ENCODE data around the gene MRGPRG. TPM values are rescaled to one million over a fixed set of nuclear protein-coding genes. Genes with fewer than 3 reads are reported as not detected.
A peak's percentile ranks its signal among the peaks of the same experiment; 100 is the strongest.

Gene MRGPRG
- total RNA-seq, 1 donor from 2014 or later: not detected

DNA sequence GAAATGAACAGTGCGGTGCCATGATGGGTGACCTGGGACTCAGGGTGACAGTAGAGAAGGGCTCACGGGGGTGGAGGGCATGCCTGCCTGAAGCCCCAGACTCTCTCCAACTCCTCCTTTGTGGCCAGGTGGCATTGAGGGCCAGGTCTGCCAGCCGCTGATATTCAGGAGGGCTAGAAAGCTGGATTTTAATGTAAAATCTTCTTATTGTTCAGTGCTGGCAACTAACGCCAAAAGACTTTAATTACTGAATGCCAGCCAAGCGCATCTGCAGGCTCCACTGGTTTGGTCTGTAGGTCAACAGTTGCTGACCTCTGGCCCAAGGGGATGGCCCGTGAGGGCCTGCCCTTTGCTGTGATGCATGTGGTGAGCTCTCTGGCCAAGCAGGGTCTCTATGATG, 10.3 kb downstream of the MRGPRG start:
- Histone ChIP-seq H3K36me3 (ENCODE audit: control insufficient read depth, insufficient read depth, low read length) (no peaks in the 10 kb centered on the region), H3K4me3 (ENCODE audit: low read depth, low read length) (no peak overlapping the region), H3K27me3 (ENCODE audit: control insufficient read depth, insufficient read depth, low read length) (peaks cover 14% of the 10 kb centered on the region)
- TF ChIP-seq, protein P1, sequence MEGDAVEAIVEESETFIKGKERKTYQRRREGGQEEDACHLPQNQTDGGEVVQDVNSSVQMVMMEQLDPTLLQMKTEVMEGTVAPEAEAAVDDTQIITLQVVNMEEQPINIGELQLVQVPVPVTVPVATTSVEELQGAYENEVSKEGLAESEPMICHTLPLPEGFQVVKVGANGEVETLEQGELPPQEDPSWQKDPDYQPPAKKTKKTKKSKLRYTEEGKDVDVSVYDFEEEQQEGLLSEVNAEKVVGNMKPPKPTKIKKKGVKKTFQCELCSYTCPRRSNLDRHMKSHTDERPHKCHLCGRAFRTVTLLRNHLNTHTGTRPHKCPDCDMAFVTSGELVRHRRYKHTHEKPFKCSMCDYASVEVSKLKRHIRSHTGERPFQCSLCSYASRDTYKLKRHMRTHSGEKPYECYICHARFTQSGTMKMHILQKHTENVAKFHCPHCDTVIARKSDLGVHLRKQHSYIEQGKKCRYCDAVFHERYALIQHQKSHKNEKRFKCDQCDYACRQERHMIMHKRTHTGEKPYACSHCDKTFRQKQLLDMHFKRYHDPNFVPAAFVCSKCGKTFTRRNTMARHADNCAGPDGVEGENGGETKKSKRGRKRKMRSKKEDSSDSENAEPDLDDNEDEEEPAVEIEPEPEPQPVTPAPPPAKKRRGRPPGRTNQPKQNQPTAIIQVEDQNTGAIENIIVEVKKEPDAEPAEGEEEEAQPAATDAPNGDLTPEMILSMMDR (IDR thresholded peaks at IDR 0.05; ENCODE audit: insufficient read depth, low read length, severe bottlenecking): no peak
- DNase-seq (ENCODE audit: low read depth) (no peak), FAIRE-seq (no peak)

DNA sequence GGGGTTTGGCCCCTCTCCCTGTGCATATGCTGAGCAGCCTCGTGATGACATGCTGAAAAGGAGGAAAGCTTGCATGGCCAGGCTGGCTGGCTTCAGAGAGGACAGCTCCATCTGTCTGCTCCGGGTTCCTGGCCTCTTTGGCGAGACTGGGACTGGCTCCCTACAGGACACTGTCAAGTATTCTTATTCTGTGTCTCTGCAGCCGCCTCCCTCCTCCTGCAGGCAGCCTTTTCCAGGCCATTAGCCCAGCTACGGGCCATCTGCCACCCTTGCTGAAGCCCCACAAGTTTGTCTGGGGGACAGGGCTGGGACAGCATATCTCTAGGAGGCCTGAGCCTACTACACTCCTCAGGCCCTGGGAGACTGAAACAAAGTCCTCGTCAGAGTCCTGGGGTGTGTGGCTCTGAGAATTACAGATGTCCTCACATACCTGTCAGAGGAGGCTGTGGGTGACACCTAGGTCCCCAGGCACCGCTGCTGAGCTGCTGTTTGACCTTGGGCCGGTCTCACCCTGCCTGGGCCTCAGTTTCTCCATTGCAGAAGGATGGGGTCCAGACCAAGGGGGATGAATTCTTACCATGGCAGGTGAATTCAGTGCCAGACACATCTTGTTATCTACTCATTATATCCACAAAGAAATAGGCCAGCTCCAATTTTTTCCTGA, 11.0 kb downstream of the MRGPRG start:
- DNase-seq (ENCODE audit: low read depth) (no peak), FAIRE-seq (no peak)
- TF ChIP-seq, protein P1 (IDR thresholded peaks at IDR 0.05; ENCODE audit: insufficient read depth, low read length, severe bottlenecking): no peak
- H3K4me3 ChIP-seq (ENCODE audit: low read depth, low read length): no peak overlapping the region
- peaks cover 19% of the 10 kb centered on the region for H3K27me3 ChIP-seq (ENCODE audit: control insufficient read depth, insufficient read depth, low read length)
- no peaks in the 10 kb centered on the region for H3K36me3 ChIP-seq (ENCODE audit: control insufficient read depth, insufficient read depth, low read length)

DNA sequence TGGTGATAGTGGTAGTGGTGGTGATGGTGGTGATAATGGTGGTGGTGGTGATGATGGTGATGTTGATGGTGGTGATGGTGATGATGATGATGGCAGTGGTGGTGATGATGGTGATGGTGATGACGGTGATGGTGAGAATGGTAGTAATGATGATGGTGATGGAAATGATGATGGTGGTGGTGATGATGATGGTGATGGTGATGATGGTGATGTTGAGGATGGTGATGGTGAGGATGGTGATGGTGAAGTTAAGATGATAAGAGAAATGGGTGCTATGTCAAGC, 11.8 kb downstream of the MRGPRG start:
- H3K36me3 ChIP-seq (ENCODE audit: control insufficient read depth, insufficient read depth, low read length): no peaks in the 10 kb centered on the region
- peaks cover 25% of the 10 kb centered on the region for H3K27me3 ChIP-seq (ENCODE audit: control insufficient read depth, insufficient read depth, low read length)
- no peak overlapping the region for H3K4me3 ChIP-seq (ENCODE audit: low read depth, low read length)
- DNase-seq (ENCODE audit: low read depth): no peak
- FAIRE-seq: no peak
- TF ChIP-seq, protein P1 (IDR thresholded peaks at IDR 0.05; ENCODE audit: insufficient read depth, low read length, severe bottlenecking): no peak

DNA sequence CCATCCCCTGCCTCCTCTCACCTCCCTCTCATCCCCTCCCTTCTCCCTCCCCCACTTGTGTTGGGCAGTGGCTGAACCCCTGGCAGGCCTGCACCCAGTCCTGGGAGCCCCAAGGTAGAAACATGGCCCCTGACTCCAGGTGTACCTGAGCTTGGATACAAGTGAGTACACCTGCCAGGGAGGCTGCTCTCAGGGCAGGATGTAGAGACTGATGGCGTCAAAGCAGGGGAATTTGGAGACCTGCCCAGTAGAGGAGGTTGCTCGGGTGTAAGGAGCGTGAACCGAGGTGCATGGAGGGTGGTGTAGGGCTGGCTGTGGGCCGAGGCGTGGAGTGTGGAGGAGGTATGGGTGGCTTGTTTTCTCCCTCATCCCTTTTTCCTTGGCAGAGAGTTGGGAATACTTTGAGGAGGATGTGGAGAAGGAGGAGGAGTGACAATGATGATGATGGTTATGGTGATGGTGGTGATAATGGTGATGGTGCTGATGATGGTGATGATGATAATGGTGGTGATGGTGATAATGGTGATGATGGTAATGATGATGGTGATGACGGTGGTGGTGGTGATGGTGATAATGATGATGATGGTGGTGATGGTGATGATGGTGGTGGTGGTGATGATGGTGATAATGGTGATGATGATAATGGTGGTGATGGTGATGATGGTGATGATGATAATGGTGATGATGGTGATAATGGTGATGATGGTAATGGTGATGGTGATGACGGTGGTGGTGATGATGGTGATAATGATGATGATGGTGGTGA, 12.3 kb downstream of the MRGPRG start:
- Histone ChIP-seq H3K27me3 (ENCODE audit: control insufficient read depth, insufficient read depth, low read length) (peaks cover 28% of the 10 kb centered on the region), H3K4me3 (ENCODE audit: low read depth, low read length) (no peak overlapping the region), H3K36me3 (ENCODE audit: control insufficient read depth, insufficient read depth, low read length) (no peaks in the 10 kb centered on the region)
- peak; percentile 86 for FAIRE-seq
- TF ChIP-seq, protein P1 (IDR thresholded peaks at IDR 0.05; ENCODE audit: insufficient read depth, low read length, severe bottlenecking): no peak
- no peak for DNase-seq (ENCODE audit: low read depth)

DNA sequence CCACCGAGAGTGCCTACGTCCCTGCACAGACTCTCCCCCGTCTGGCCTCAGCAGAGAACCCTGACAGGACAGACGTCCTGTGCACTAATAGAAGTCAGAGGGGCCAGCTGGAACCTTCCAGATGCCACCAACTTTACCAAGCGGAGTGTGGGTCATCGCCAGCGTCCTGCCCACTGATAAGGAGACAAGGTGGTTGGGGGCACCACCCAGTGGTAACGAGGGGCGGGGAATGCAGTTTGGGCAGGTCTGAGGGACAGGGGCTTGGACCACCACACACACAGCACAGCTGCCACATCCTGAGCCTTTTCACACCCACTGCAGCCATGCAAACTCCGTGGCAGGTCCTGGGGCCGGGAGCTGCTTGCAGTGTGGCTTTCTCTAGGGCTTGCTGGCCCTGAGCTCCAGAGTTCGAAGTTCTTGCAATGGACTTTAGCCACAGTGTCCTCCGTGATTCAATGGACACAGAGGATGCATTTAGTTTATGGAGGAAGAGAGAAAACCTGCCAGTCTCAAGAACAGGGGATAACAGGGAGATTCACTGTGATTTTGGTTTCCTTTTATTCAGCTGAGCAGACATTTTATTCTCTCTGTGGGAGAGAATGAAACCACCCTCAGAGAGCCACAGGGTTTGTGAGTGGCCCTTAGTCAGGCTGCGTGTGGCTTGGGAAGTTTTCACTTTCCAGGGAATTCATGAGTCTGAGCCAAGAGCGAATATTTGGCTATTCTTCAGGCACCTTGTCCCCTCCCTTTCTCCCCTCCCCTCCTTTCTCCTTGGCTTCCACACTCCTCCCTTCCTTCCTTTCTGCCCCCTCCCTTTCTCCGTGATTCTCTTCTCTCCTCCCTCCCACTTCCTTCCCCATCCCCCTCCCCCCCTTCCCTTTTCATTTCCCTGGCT, 13.1 kb downstream of the MRGPRG start:
- Histone ChIP-seq H3K4me3 (ENCODE audit: low read depth, low read length) (no peak overlapping the region), H3K36me3 (ENCODE audit: control insufficient read depth, insufficient read depth, low read length) (no peaks in the 10 kb centered on the region), H3K27me3 (ENCODE audit: control insufficient read depth, insufficient read depth, low read length) (peaks cover 30% of the 10 kb centered on the region)
- FAIRE-seq: no peak
- DNase-seq (ENCODE audit: low read depth): no peak
- TF ChIP-seq, protein P1 (IDR thresholded peaks at IDR 0.05; ENCODE audit: insufficient read depth, low read length, severe bottlenecking): no peak
